H1 (cell line): ENCODE results near the gene PLA2G4F. TPM values are rescaled to one million over a fixed set of nuclear protein-coding genes. Genes with fewer than 3 reads are reported as not detected.

Source experiments
- MAFK ChIP-seq: IDR thresholded peaks from 2 replicates; pipeline ENCODE4 v1.6.1; 2012; ENCODE audit warnings: low read depth, mild to moderate bottlenecking, improper control_type of control experiment, low read length
- SP2 ChIP-seq: IDR thresholded peaks from 2 replicates; pipeline ENCODE4 v1.6.1; 2012; ENCODE audit warnings: mild to moderate bottlenecking, low read length, inconsistent platforms
- polyA plus RNA-seq, 7 experiments: library from polyadenylated mRNA; depleted of rRNA in 3 of 7; stranded (reverse) in 5 of 7; unstranded in 2 of 7; fragments of >200 nt in 5 of 7; fragments of 200-250 nt in 2 of 7; gene quantifications; 1 replicate in 5 of 7; 2 replicates in 1 of 7; 4 replicates in 1 of 7; pipeline versions ENCODE4 v1.2.1 to v1.2.3, GENCODE V29; 2011 to 2013; ENCODE audit warnings: missing spikeins in 2 of 7, mixed read lengths in 2 of 7
- total RNA-seq: library from RNA; stranded (reverse); fragmentation: NEBNext Ultra II Directional; extraction: Animal tissue kit (Norgen Biotek cat#: 25700); gene quantifications from 2 replicates; pipeline ENCODE4 v1.2.1, GENCODE V29; 2021
- TF ChIP-seq, protein P1 (sequence below): fragments of 300-600 bp; sonication (generic); IDR thresholded peaks from 2 replicates; pipeline ENCODE4 v1.7.1; 2012; ENCODE audit warnings: low read length, moderate library complexity, mild to moderate bottlenecking, inconsistent platforms; ENCODE audit not compliant: insufficient replicate concordance

PLA2G4F gene
- total and polyA plus RNA-seq, 2 of the 8 experiments (the other 6 are each of a cell fraction or from before 2014, with no cell fraction given), result not detected

DNA sequence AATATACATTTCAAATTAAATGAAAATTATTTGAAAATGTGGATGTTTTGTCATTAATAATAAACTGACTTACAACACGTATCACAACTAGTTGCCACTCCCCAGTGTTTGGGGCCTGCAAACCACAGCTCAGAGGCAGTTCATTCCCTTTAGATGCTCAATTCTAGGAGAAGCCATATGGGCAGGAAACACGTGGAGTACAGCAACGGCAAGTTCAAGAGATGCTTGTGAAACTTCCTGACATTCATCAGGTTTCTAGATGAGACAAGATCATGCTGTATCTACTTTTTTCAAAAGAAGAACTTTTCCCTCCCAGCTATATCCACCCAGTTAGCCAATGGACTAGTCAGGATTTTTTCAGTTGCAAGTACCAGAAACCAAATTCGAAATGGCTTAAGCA is 44.5 kb downstream of the PLA2G4F start (continued):
- TF ChIP-seq, protein P1, sequence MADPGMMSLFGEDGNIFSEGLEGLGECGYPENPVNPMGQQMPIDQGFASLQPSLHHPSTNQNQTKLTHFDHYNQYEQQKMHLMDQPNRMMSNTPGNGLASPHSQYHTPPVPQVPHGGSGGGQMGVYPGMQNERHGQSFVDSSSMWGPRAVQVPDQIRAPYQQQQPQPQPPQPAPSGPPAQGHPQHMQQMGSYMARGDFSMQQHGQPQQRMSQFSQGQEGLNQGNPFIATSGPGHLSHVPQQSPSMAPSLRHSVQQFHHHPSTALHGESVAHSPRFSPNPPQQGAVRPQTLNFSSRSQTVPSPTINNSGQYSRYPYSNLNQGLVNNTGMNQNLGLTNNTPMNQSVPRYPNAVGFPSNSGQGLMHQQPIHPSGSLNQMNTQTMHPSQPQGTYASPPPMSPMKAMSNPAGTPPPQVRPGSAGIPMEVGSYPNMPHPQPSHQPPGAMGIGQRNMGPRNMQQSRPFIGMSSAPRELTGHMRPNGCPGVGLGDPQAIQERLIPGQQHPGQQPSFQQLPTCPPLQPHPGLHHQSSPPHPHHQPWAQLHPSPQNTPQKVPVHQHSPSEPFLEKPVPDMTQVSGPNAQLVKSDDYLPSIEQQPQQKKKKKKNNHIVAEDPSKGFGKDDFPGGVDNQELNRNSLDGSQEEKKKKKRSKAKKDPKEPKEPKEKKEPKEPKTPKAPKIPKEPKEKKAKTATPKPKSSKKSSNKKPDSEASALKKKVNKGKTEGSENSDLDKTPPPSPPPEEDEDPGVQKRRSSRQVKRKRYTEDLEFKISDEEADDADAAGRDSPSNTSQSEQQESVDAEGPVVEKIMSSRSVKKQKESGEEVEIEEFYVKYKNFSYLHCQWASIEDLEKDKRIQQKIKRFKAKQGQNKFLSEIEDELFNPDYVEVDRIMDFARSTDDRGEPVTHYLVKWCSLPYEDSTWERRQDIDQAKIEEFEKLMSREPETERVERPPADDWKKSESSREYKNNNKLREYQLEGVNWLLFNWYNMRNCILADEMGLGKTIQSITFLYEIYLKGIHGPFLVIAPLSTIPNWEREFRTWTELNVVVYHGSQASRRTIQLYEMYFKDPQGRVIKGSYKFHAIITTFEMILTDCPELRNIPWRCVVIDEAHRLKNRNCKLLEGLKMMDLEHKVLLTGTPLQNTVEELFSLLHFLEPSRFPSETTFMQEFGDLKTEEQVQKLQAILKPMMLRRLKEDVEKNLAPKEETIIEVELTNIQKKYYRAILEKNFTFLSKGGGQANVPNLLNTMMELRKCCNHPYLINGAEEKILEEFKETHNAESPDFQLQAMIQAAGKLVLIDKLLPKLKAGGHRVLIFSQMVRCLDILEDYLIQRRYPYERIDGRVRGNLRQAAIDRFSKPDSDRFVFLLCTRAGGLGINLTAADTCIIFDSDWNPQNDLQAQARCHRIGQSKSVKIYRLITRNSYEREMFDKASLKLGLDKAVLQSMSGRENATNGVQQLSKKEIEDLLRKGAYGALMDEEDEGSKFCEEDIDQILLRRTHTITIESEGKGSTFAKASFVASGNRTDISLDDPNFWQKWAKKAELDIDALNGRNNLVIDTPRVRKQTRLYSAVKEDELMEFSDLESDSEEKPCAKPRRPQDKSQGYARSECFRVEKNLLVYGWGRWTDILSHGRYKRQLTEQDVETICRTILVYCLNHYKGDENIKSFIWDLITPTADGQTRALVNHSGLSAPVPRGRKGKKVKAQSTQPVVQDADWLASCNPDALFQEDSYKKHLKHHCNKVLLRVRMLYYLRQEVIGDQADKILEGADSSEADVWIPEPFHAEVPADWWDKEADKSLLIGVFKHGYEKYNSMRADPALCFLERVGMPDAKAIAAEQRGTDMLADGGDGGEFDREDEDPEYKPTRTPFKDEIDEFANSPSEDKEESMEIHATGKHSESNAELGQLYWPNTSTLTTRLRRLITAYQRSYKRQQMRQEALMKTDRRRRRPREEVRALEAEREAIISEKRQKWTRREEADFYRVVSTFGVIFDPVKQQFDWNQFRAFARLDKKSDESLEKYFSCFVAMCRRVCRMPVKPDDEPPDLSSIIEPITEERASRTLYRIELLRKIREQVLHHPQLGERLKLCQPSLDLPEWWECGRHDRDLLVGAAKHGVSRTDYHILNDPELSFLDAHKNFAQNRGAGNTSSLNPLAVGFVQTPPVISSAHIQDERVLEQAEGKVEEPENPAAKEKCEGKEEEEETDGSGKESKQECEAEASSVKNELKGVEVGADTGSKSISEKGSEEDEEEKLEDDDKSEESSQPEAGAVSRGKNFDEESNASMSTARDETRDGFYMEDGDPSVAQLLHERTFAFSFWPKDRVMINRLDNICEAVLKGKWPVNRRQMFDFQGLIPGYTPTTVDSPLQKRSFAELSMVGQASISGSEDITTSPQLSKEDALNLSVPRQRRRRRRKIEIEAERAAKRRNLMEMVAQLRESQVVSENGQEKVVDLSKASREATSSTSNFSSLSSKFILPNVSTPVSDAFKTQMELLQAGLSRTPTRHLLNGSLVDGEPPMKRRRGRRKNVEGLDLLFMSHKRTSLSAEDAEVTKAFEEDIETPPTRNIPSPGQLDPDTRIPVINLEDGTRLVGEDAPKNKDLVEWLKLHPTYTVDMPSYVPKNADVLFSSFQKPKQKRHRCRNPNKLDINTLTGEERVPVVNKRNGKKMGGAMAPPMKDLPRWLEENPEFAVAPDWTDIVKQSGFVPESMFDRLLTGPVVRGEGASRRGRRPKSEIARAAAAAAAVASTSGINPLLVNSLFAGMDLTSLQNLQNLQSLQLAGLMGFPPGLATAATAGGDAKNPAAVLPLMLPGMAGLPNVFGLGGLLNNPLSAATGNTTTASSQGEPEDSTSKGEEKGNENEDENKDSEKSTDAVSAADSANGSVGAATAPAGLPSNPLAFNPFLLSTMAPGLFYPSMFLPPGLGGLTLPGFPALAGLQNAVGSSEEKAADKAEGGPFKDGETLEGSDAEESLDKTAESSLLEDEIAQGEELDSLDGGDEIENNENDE, result no peak
- TF ChIP-seq SP2 (no peak), MAFK (no peak)
- TF ChIP-seq, all 59 proteins: peak for 0
